KG1 (cell line): ENCODE measurements around the gene FCN2.
"Not testable (repeated sequence)": the region's sequence is repeated elsewhere in the genome, so short reads cannot be mapped to it uniquely, and the experiment has no call there.

Experiments used
- DNase-seq: peaks from one replicate; lab custom pipeline; 2025; lab: John Stamatoyannopoulos, UW

The FCN2 gene

DNA sequence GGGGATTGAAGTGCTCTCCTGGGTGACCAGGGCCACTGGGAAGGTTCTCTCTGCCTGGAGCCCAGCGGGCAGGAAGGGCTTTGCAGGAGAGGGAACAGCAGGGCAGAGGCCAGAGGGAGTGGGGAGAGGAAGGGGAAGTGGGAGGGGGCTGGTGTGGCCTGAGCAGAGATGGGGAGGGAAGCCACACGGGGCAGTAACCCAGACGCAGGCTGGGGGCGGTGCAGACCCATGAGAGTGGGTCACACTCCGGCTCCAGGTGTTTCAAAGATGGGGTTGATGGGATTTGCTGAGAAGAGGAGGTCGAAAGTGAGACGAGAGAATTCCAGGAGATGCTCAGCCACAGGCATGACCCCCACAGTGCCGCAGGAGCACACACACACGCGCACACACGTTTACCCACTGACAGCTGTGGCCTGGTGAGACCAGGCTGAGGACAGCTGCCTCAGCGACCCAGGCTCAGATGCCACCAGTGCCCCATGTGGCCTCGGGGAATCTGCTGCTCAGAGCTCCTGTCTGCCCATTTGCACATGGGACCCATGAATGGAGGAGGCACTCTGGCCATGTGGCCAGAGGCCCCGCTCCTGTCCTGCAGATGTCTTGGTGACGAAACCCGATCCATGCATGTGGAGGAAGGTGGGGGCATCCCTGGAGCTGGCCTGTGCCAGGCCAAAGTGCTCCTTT is 32.7 kb upstream of the FCN2 start:
- no peak for DNase-seq

- no peak for DNase-seq
These were observed 32.1 kb upstream of the FCN2 start for GRCh38 chr9:134848504-134848903.

DNA sequence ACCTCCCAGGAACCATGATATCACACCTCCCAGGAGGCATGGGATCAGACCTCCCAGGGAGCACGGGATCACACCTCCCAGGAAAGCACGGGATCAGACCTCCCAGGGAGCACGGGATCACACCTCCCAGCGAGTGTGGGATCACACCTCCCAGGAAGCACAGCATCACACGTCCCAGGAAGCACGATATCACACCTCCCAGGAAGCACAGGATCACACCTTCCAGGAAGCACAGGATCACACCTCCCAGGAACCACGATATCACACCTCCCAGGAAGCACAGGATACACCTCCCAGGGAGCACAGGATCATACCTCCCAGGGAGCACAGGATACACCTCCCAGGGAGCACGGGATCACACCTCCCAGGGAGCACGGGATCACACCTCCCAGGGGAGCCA is 30.0 kb upstream of the FCN2 start:
- no peak for DNase-seq

DNA sequence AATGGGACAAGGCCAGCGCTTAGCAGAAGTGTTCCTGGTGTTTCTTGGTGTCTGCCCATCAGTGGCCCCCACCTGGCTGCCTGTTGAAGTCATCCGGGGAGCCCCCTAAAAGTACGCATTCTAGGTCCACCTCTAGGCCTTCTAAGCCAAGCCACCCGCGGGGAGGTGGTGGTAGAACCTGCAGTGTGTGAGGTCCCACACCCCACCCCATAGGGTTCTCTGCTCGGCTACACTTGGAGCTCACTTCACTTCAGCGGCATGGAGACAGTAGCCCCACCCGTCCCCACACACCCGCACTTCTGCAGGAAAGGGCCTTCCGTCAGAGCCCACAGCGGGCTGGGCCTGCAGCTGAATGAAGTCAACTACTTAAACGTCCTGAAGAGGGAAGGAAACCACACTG is 29.6 kb upstream of the FCN2 start:
- DNase-seq: no peak

DNA sequence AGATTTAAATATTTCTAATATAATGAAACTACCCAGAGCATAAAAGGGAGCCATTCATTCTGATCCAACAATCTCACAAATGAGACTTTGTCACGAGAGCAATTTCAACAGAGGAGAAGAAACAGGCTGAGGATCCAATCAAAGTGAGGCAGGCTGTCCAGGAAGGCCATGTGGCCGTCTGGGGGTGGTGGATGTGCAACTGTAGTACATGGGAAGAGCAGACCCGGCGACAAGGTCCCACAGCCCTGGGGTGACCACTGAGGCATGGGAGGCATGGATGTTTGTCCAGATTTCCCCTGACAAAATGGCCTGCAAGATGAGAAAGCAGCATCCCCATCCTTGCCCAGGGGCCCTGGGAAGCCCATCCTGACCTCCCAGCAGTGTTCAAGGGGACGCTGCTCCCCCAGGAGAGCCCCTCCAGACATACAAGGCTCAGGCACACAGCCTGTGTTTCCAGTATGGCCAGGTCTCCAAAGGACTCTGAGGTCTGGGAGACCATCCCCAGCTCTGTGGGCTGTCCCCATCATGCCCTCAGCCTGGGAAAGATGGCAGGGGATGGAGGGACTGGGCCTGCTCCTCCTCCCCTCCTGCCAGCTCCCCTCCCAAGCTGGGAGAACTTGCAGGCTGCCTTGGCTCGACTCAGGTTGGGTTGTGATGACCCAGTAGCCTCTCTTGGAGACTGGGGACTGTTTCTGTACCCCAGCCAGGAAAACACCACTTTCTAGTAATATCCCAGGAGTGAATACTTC is 27.5 kb upstream of the FCN2 start:
- DNase-seq: no peak

DNA sequence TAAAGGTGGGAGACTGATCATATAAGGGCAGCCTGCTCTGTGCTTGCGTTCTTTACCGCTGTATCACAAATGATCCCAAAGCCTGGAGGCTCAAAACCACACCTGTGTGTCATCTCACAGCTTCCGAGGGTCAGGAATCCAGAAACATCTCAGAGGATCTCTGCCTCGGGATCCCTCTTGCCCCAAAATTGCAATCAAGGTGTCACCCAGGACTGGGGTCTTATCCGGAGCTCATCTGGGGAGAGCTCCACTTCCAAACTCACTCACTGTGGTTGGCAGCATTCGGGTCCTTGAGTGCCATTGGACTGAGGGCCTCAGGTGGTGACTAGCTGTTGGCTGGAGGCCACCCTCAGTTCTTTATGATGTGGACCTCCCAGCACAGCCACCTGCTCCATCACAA is 26.7 kb upstream of the FCN2 start:
- DNase-seq: no peak

DNA sequence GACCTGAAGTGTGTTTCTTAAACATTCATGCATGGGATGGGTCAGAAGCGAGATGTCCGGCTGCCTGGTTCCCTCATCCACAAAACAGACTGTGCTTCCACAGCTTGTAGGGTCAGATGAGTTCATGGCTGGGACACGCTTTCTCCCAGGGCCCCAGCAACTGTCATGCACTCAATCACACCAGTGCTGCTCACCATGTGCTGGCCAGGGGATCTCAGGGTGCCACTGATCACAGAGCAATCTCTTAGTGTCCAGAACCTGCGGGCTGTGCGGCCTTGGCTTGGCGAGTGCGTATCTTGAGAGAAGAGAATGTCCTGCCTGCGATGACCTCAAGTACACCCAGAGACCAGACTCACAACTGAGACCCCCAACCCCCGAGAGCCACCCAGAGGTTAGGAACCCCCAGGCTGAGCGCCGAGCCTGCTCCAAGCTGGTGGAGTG is 26.0 kb upstream of the FCN2 start:
- no peak for DNase-seq

GRCh38 chr9:134855231-134855899 is 25.2 kb upstream of the FCN2 start:
- DNase-seq: no peak

GRCh38 chr9:134855900-134856377 is 24.7 kb upstream of the FCN2 start:
- no peak for DNase-seq

- not testable (repeated sequence) for DNase-seq
These were observed 23.2 kb upstream of the FCN2 start for GRCh38 chr9:134857451-134857850.

DNA sequence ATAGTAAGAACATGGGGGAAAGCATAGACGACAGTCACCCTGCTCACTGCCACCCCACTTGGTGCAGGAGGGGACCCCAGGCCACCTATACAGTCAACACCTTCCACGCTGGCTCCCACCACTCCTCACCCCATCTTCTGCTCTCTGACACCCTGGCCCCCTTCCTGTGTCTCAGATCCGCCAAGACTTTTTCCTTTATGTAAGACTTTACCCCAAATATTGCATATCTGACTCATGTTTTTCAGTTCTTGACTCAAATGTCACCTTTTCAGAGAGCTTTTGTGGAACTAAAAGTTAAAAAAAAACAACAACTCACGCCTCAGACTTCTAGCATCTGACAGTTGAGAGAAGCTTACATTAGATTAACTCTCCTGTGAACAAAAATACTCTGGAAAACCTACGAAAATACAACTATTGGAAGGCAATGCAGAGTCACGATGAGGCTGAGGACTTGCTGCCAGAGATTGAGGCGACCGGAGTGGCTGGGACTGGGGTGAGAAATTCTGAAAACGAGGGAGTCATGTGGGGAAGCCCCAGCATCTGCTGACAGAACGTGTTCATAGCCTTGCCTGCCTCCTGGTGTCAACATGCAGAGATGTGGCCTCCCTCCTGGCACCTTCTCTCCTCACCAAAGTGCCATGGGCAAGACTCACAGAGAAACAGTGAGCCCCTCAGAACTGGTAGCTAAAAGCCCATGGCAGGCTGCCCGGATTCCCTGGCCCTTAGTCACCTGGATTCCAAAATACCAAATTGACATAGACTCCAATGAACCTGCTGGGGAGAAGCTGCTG is 22.4 kb upstream of the FCN2 start:
- no peak for DNase-seq

GRCh38 chr9:134860510-134860909 is 20.1 kb upstream of the FCN2 start:
- DNase-seq: no peak

- DNase-seq: no peak
These were observed 18.8 kb upstream of the FCN2 start for GRCh38 chr9:134861595-134862334.

DNA sequence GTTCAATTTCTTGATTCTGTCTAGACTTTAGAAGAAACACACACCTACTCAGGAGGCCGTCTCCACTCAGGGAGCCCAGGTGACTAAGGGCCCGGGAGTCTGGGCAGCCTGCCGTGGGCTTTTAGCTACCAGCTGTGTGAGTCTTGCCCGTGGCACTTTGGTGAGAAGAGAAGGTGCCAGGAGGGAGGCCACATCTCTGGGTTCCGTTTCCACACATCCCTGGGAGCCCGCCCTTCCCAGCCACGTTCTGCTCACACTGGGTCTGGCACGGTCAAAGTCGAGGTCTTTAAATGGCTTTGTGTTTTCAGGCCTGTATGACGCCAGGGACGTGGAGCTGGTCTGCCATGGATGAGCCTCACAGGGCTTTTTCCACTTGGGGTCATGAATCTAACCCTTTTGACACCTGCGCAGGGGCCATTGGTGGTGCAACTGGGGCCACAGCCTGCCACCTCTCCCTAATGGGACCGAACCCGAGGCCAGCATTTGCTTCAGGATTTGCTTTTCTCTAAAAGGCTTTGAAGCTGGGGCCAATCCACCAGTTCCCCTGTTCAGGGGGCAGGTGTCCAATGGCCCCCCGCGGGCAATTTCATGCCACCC is 17.2 kb upstream of the FCN2 start:
- DNase-seq: no peak

GRCh38 chr9:134863941-134864820 is 16.4 kb upstream of the FCN2 start:
- DNase-seq: no peak

GRCh38 chr9:134864821-134865190 is 15.8 kb upstream of the FCN2 start:
- DNase-seq: no peak

GRCh38 chr9:134867917-134868750 is 12.5 kb upstream of the FCN2 start:
- DNase-seq: no peak

DNA sequence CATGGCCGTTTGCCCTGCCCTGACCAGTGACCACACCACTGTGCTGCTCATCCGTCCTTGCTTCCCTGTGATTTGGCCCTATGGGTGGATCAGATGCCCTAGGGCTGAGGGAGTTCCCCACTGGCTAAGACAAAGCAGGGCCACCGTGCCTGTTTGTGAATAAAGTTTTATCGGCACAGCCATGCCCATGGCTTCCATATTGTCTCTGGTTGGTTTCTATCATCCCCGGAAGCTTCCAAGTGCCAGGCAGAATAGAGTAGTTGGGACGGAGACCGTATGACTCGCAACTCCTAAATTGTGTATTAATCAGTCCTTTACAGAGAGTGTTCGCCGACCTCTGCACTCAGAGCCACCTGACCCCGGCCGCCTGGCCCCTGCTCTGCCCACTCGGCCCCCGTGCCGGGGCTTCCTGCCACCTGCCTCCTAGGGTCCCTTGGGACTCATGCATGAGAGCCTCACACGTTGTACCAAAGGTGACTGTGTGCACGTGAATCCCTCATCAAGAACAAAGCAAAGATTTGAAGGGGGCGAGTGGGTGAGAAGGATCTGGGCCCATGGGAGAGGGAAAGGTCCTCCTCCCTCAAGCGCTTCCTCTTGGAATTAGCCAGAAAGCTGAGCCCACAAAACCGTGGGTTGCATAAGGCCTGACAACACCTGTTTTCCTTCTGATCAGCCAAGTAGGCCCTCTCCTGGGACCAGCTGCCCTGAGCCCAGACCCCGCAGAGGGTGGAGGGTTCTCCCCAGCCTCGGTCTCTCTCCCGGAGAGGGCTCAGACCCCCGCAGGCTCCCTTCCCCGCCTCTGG is 11.7 kb upstream of the FCN2 start:
- DNase-seq: no peak
